ENCODE measurements around the gene MALL. TPM values are rescaled to one million over a fixed set of nuclear protein-coding genes. Genes with fewer than 3 reads are reported as not detected.

MALL gene
- polyA plus RNA-seq, 1 experiment, result 2.4 TPM

DNA sequence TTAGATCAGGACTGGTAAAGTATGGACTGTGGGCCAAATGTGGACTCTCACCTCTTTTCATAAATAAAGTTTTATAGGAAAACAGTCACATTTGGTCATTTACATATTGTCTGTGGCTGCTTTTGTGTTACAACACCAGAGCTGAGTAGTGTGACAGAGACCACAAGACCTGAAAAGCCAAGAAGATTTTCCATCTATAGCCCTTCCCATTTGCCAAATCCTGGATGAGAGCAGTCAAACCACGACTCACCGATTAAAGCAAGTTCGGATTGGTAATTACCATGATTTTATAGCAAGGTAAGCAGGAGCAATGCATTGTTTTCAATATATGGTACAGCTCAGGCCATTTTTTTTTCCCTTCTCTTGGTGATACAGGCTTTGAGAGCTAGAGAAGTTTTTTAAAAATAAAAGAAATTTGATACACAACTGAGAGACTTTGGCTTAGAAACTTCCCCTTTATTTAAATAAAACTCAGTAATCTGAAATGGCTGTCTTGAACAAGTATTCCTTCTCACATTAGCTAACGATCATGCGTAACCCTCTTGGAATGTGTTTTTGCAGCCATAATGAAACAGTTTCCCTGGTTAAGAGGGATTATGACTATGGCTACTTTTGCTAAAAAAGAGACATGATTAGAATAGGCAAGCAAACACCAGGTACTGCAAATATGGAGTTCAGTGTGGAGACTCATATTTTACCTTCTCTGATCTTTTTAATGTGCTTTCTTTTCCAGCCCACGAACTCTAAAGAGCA lies 9.5 kb upstream of the MALL start:
- TF ChIP-seq, protein P1, sequence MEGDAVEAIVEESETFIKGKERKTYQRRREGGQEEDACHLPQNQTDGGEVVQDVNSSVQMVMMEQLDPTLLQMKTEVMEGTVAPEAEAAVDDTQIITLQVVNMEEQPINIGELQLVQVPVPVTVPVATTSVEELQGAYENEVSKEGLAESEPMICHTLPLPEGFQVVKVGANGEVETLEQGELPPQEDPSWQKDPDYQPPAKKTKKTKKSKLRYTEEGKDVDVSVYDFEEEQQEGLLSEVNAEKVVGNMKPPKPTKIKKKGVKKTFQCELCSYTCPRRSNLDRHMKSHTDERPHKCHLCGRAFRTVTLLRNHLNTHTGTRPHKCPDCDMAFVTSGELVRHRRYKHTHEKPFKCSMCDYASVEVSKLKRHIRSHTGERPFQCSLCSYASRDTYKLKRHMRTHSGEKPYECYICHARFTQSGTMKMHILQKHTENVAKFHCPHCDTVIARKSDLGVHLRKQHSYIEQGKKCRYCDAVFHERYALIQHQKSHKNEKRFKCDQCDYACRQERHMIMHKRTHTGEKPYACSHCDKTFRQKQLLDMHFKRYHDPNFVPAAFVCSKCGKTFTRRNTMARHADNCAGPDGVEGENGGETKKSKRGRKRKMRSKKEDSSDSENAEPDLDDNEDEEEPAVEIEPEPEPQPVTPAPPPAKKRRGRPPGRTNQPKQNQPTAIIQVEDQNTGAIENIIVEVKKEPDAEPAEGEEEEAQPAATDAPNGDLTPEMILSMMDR (IDR thresholded peaks at IDR 0.05; ENCODE audit: insufficient read depth, low read depth, low read length), result no peak
- ChIA-PET CTCF (interaction anchor here (3.0 kb wide), 1 partner anchor 10 kb away, joined by 14 read pairs; the partner anchor contains the start of gene MALL), POLR2A (interaction anchor here (0.6 kb wide), 1 partner anchor 14 kb away, joined by 3 read pairs; no protein-coding TSS in a partner anchor)
- Histone ChIP-seq H3K4me3 (ENCODE audit: low read depth, low read length) (no peak overlapping the region), H3K36me3 (ENCODE audit: control insufficient read depth, insufficient read depth, low read length) (no peaks in the 10 kb centered on the region), H3K27me3 (ENCODE audit: control insufficient read depth, insufficient read depth, low read length) (no peaks in the 10 kb centered on the region)
- no peak for DNase-seq (ENCODE audit: low read depth)

DNA sequence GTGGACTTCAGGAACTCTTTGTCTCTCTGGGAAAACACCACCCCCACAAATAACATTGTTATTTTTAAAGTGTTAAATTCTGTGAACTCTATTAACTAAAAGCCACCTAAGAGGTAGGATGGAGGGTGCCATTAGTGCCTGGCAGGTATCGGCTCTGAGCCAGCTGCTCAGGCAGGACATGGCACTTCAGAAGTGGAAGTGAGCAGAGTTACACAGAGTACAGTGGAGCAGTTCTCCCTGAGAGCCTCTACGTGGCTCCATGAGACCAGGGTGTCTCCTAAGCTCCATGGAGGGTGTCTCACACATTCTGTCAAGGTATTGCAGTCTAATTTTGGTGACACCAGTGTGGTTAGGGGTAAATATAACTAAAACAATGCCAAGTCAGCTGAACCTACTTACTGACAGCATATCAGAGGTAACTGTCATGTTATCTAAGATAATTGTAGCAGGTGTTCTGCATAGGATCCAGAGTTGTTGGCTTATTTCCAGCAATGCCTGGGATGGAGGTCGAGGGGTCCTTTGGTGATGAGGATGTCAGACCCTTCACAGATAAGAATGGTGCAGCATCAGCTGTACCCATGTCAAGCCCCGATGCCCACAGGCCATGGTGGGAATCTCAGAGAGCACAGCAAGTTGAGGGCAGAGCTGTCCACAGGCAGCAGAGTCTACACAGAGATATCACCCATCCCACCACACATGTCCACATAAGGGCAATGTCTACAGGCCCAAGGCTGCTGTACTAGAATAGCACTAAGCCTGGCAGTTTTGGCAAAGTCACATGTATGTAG lies 8.6 kb upstream of the MALL start:
- H3K36me3 ChIP-seq (ENCODE audit: control insufficient read depth, insufficient read depth, low read length), result no peaks in the 10 kb centered on the region
- POLR2A ChIA-PET, result interaction anchor here (0.6 kb wide), 1 partner anchor 13 kb away, joined by 3 read pairs; no protein-coding TSS in a partner anchor
- TF ChIP-seq, protein P1 (IDR thresholded peaks at IDR 0.05; ENCODE audit: insufficient read depth, low read depth, low read length), result no peak
- no peak for DNase-seq (ENCODE audit: low read depth)
- no peaks in the 10 kb centered on the region for H3K27me3 ChIP-seq (ENCODE audit: control insufficient read depth, insufficient read depth, low read length)
- CTCF ChIA-PET, result interaction anchor here (0.9 to 3.0 kb wide), 2 partner anchors 9 to 33 kb away, joined by 4 to 14 read pairs; partner anchors contain the start of gene MALL
- H3K4me3 ChIP-seq (ENCODE audit: low read depth, low read length), result no peak overlapping the region

DNA sequence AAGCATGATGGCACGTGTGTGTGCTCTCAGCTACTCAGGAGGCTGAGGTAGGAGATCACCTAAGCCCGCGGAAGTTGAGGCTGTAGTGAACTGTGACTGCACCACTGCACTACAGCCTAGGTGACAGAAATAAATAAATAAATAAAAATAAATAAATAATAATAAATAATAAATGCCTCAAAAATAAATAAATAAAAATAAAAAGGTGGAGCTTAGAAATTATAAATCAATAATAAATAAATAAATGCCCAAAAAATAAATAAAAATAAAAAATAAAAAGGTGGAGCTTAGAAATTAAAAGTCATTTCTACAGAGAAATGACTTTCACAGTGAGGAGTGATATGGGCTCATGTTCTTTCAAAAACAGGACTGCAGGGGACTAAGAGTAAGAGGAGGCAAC lies 6.0 kb upstream of the MALL start:
- ChIA-PET POLR2A (no interaction called here), CTCF (interaction anchor here (0.6 to 1.6 kb wide), 4 partner anchors 11 to 67 kb away, joined by 3 to 5 read pairs (median 4); no protein-coding TSS in a partner anchor)
- Histone ChIP-seq H3K36me3 (ENCODE audit: control insufficient read depth, insufficient read depth, low read length) (no peaks in the 10 kb centered on the region), H3K27me3 (ENCODE audit: control insufficient read depth, insufficient read depth, low read length) (no peaks in the 10 kb centered on the region), H3K4me3 (ENCODE audit: low read depth, low read length) (no peak overlapping the region)
- TF ChIP-seq, protein P1 (IDR thresholded peaks at IDR 0.05; ENCODE audit: insufficient read depth, low read depth, low read length), result no peak
- no peak for DNase-seq (ENCODE audit: low read depth)

DNA sequence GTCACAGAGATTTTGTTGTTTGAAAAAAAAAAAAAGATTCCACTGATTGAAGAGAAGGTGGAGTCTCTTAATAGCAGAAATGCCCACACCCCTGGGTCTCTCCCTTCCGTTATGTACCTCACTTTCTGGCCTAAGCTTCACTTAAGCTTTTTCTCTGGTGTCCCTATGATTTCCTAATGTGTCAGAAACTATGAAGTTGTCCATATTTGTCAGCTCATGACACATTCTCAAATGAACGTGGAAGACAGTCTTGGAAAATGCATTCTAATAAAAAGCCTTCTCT lies 5.4 kb upstream of the MALL start:
- H3K27me3 ChIP-seq (ENCODE audit: control insufficient read depth, insufficient read depth, low read length), result no peaks in the 10 kb centered on the region
- TF ChIP-seq, protein P1 (IDR thresholded peaks at IDR 0.05; ENCODE audit: insufficient read depth, low read depth, low read length), result no peak
- POLR2A ChIA-PET, result no interaction called here
- no peaks in the 10 kb centered on the region for H3K36me3 ChIP-seq (ENCODE audit: control insufficient read depth, insufficient read depth, low read length)
- no peak overlapping the region for H3K4me3 ChIP-seq (ENCODE audit: low read depth, low read length)
- DNase-seq (ENCODE audit: low read depth), result no peak
- CTCF ChIA-PET, result interaction anchor here (1.4 kb wide), 1 partner anchor 36 kb away, joined by 4 read pairs; no protein-coding TSS in a partner anchor
